ENCODE data around the gene VANGL1.

GRCh38 chr1:115658646-115659045, 16.9 kb downstream of the VANGL1 start:
- TF ChIP-seq CTCF (IDR thresholded peaks at IDR 0.05) (no peak), POLR2A (IDR thresholded peaks at IDR 0.05) (no peak)
